GM10266 (cell line): Measurements from ENCODE around the gene RASA3.

ENCODE experiments used
- DNase-seq: peaks from one replicate; pipeline ENCODE4 v3.0.0; 2012; ENCODE audit errors: extremely low spot score
- TF ChIP-seq, protein P1 (sequence below): IDR thresholded peaks from 2 replicates; pipeline ENCODE4 v1.5.1; 2012; ENCODE audit warnings: mild to moderate bottlenecking, low read depth; ENCODE audit not compliant: control insufficient read depth, insufficient read depth; ENCODE audit errors: missing control alignments

The RASA3 gene

DNA sequence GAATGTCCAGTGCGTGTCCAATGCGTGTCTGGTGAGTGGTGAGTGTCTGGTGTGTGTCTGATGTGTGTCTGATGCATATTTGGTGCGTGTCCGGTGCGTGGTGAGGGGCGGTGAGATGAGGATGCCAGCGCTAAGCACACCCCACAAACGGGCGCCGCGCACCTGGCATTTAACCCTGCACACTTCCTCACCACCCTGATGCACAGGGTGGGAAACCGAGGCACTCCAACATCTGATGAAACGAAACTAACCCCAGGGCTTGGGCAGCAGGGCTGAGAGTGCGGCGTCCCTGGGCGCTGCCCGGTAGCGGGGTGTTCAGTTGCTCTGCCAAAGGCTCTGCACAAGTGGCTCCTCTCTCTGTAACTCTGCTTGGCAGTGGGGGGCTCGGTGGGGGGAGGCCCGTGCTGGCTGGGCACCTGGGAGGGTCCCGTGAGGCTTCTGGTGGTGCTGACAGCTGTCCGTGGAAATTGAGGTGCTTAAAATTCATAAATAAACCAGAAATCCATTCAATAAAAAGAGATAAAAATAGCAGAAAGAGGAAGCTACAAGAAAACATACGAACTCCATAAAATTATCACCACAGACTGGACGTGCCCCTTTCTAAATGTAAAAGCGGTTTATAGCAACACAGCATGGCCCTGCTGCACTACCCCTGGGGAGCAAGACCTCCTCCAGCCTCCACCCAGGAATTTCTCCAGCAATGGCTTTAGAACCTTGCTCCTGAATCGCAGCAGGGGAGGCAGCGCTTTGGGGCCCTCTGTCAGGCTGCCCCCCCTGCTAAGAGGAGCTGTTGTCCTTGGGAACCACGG lies 76.0 kb downstream of the RASA3 start:
- no peak for DNase-seq
- TF ChIP-seq, protein P1, sequence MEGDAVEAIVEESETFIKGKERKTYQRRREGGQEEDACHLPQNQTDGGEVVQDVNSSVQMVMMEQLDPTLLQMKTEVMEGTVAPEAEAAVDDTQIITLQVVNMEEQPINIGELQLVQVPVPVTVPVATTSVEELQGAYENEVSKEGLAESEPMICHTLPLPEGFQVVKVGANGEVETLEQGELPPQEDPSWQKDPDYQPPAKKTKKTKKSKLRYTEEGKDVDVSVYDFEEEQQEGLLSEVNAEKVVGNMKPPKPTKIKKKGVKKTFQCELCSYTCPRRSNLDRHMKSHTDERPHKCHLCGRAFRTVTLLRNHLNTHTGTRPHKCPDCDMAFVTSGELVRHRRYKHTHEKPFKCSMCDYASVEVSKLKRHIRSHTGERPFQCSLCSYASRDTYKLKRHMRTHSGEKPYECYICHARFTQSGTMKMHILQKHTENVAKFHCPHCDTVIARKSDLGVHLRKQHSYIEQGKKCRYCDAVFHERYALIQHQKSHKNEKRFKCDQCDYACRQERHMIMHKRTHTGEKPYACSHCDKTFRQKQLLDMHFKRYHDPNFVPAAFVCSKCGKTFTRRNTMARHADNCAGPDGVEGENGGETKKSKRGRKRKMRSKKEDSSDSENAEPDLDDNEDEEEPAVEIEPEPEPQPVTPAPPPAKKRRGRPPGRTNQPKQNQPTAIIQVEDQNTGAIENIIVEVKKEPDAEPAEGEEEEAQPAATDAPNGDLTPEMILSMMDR, result no peak

DNA sequence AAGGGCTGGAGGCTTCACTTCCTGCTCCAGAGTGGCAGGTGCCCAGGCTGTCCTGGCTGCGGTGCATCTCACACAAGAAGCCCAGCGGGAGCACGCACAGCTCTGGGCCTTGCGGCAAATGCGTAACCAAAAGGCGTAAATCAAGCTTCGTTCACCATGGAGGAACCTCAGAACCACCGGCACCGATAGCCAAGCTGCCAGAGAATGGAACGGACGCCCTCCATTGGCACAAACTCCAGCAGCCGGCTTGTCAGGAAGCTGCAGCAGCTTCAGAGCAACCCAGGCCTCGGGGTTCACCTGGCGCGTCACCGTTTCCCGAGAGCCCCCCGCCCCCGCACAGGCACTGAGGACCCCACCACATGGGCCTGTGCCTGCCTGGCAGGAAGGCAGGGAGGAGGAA lies 76.7 kb downstream of the RASA3 start:
- TF ChIP-seq, protein P1, result no peak
- no peak for DNase-seq

DNA sequence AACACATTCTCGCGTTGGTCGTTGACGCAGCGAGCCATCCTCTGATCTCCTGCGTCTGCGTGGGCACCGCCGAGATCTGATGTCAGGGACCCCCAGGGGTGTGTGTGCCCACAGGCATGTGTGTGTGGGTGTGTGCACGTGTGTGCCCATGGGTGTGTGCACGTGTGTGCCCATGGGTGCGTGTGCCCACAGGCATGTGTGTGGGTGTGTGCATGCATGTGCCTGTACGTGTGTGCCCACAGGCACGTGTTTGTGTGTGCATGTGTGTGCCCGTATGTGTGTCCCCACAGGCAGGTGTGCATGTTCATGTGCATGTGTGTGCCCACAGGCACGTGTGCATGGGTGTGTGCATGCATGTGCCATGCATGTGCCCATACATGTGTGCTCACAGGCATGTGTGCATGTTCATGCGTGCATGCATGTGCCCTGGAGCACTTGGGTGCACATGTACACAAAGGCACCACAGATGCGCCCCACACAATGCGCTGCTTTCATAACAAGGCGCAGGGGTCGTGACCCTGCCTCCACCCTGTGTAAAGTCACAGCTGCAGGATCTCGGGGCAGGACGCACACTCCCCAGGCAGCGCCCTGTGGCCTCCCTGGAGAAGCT lies 77.5 kb downstream of the RASA3 start:
- TF ChIP-seq, protein P1, result no peak
- DNase-seq, result no peak

DNA sequence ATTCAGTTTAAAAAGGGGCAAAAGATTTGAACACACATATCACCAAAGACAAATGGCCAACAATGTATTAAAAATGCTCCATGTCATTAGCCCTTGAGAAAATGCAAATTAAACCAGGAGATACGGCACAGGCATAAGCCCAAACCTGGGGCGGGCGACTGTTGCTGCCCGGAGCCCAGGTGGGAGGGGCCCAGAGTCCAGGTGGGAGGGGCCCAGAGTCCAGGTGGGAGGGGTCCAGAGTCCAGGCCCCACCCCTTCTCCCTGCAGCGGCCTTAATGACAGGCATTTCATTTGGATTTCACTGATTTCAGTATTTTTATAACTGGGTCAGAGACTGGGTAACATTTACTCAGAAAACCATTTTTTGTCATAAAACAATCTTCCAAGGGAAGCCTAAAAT lies 78.2 kb downstream of the RASA3 start:
- DNase-seq, result no peak
- TF ChIP-seq, protein P1, result no peak

DNA sequence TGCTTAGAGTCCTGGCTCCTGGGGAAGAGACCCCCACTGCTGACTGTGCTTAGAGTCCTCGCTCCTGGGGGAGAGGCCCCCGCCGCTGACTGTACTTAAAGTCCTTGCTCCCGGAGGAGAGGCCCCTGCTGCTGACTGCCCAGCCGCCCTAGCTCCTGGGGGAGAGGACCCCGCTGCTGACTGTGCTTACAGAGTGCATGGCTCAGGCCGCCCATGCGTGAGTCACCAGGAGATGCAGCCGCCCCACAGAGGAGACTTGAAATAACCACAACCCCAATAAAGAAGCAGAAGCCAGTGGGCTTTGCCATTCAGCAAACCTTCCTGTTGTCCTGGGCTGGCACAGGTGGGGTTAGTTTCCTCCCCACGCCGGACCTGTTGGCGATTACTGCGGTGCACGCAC lies 79.4 kb downstream of the RASA3 start:
- no peak for DNase-seq
- TF ChIP-seq, protein P1, result no peak

DNA sequence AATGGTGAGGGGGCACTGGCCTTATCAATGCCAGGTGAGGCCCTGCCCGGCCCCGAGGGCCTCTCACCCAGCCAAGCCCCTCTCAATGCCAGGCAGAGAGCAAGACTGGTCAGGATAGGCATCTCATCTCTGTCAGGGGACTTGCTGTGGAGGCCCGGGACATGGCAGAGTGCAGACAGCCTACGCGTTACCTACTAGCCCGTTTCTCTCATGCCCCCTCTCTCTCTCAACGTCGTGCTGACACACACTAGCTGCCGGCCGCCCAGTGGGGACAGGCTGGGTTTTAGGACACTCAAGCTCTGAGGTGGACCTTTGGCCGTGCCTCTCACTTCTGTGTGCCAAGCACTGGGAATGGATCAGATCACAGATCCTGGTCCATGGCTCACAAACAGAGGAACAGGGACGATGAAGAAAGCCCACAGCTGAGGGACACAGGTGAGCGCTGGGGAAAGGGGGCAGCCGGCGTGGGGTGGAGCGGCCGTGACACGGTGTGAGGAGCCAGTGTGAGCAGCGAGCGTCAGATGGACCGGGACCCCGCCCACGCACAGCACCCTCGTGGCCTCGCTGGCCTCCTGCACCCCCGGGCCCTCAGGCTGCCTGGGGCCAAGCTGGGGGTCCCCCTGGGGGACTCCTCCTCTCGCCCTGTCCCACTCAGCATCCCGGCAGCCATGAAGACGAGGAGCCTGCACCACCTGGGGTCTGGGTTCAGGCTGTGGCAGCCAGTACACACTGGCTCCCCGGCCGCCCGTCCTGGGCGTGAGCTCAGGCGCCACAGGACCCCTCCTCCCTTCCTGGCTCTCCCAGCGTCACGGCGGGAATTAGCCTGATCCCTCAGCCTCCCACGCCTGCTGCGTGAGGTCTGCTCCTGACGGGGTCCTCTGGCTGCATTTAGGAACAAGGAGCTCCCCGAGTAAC lies 81.6 kb downstream of the RASA3 start:
- TF ChIP-seq, protein P1, result no peak
- no peak for DNase-seq

DNA sequence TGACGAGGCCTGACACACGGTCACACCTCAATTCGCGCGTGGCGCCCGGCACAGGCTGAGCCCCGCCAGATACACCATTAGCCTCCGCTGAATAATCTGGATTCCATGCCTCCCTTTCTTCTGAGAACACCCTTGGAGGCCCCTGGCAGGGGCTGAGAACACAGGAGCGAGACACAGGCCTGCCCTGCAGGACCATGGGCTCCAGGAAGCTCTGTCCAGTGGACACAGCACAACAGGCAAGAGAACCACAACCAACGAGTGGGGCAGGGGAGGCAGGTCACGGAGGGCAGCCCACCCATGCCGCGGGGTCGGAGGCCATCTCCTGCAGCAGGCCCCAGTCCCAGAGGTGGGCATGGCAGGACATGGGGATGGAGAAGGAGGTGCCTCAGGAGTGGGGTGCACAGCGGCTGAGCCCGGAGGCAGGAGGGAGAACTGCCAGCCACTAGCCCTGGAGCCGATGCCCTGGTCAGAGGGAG lies 82.8 kb downstream of the RASA3 start:
- DNase-seq, result no peak
- TF ChIP-seq, protein P1, result no peak
